K562 (cell line): ENCODE results near the gene RPRD1B. TPM values are rescaled to one million over a fixed set of nuclear protein-coding genes. Genes with fewer than 3 reads are reported as not detected.

Source experiments
- CEBPZ ChIP-seq: fragments of 150-350 bp; IDR thresholded peaks from 2 replicates; pipeline ENCODE4 v1.6.1; 2014; ENCODE audit warnings: low read depth, mild to moderate bottlenecking, low read length, borderline replicate concordance
- HSF4 ChIP-seq: fragments of 250-450 bp; sonication (Bioruptor Pico); IDR thresholded peaks from 2 replicates; pipeline ENCODE4 v2.1.2; 2022; ENCODE audit warnings: mild to moderate bottlenecking, moderate library complexity, borderline replicate concordance
- KLF13 ChIP-seq: fragments of 450-650 bp; IDR thresholded peaks from 2 replicates; pipeline ENCODE4 v1.6.1; 2016; ENCODE audit warnings: missing genetic modification characterization, low read depth, mild to moderate bottlenecking, missing compliant biosample characterization, moderate library complexity, borderline replicate concordance
- MECOM ChIP-seq: fragments of 250-450 bp; sonication (Bioruptor Pico); IDR thresholded peaks from 2 replicates; pipeline ENCODE4 v1.8.0; 2022; ENCODE audit warnings: inconsistent platforms
- NCOA1 ChIP-seq: fragments of 450-650 bp; IDR thresholded peaks from 2 replicates; pipeline ENCODE4 v1.6.1; 2016; ENCODE audit warnings: low read depth
- NFIX ChIP-seq: fragments of 250-450 bp; sonication (Bioruptor Pico); IDR thresholded peaks from 2 replicates; pipeline ENCODE4 v1.4.0; 2020; ENCODE audit warnings: low read depth, mild to moderate bottlenecking, moderate library complexity
- OTX1 ChIP-seq: fragments of 450-650 bp; formaldehyde crosslinking; IDR thresholded peaks from 2 replicates; pipeline ENCODE4 v1.4.0; 2022; ENCODE audit warnings: mild to moderate bottlenecking
- SMAD3 ChIP-seq: fragments of 450-650 bp; formaldehyde crosslinking; conservative IDR thresholded peaks from 2 replicates; pipeline ENCODE4 v1.4.0; 2020; ENCODE audit warnings: mild to moderate bottlenecking
- SMARCE1 ChIP-seq: fragments of 450-650 bp; IDR thresholded peaks from 2 replicates; pipeline ENCODE4 v1.7.1; 2016; ENCODE audit warnings: mild to moderate bottlenecking
- TAF7 ChIP-seq: fragments of 450-650 bp; IDR thresholded peaks from 2 replicates; pipeline ENCODE4 v1.6.1; 2016; ENCODE audit warnings: missing genetic modification characterization, missing compliant biosample characterization
- ZNF124 ChIP-seq: sonication (generic); formaldehyde crosslinking; IDR thresholded peaks from 2 replicates; pipeline ENCODE4 v1.8.1; 2022; ENCODE audit warnings: missing genetic modification reagents
- ZNF655 ChIP-seq: fragments of 250-450 bp; sonication (Bioruptor Pico); IDR thresholded peaks from 2 replicates; pipeline ENCODE4 v1.5.0; 2021
- polyA plus RNA-seq, 8 experiments: library from polyadenylated mRNA; depleted of rRNA in 4 of 8; stranded (reverse) in 5 of 8; unstranded in 3 of 8; fragments of >200 nt; fragmentation: Nextera tagmentation in 2 of 8; fragmentation: Illumina TruSeq in 1 of 8; extraction: Ambion mirVana in 2 of 8; extraction: Trizol in 1 of 8; gene quantifications; 2 replicates each; pipeline versions ENCODE4 v1.2.1 to v1.2.3, GENCODE V29; 2011 to 2014; ENCODE audit warnings: inconsistent platforms in 1 of 8, missing spikeins in 1 of 8
- total RNA-seq, 7 experiments: library from RNA; depleted of rRNA in 6 of 7; stranded (reverse); fragments of >200 nt in 6 of 7; fragmentation: Illumina TruSeq in 2 of 7; extraction: Trizol in 2 of 7; gene quantifications; 2 replicates each; pipeline versions ENCODE4 v1.2.1 to v1.2.3, GENCODE V29; 2011 to 2021; ENCODE audit warnings: low replicate concordance in 1 of 7
- TF ChIP-seq, protein P1 (sequence below), 2 experiments: fragments of 450-650 bp in 1 of 2; sonication (generic) in 1 of 2; formaldehyde crosslinking in 1 of 2; IDR thresholded peaks in 1 of 2; conservative IDR thresholded peaks in 1 of 2; 2 replicates each; pipeline versions ENCODE4 v1.6.1 to v1.8.1; 2016 to 2023; ENCODE audit warnings: mild to moderate bottlenecking in 2 of 2, moderate library complexity in 2 of 2, inconsistent platforms in 1 of 2, missing genetic modification reagents in 1 of 2
- TF ChIP-seq, protein P2 (sequence below): fragments of 250-450 bp; sonication (Bioruptor Pico); IDR thresholded peaks from 2 replicates; pipeline ENCODE4 v1.4.0; 2020
- TF ChIP-seq, protein P3 (sequence below): fragments of 250-450 bp; sonication (Bioruptor Pico); IDR thresholded peaks from 2 replicates; pipeline ENCODE4 v1.5.0; 2020; ENCODE audit warnings: mild to moderate bottlenecking

The RPRD1B gene
- total and polyA plus RNA-seq, 9 of the 15 experiments (the other 6 are each of a cell fraction or from before 2014, with no cell fraction given): 5.5 to 43.0 (median 24.4) TPM

GRCh38 chr20:38094373-38094891 lies 60.9 kb downstream of the RPRD1B start (continued):
- TF ChIP-seq CEBPZ (no peak), TAF7 (tag) (no peak), SMAD3 (CRISPR knock-in tag) (0 out of 2 replicates have a peak, but pooled peaks have one; percentile 8), NCOA1 (no peak), ZNF655 (CRISPR knock-in tag) (no peak), KLF13 (tag) (no peak), ZNF124 (CRISPR knock-in tag) (no peak), MECOM (no peak), HSF4 (CRISPR knock-in tag) (no peak), SMARCE1 (peak; percentile 56), NFIX (CRISPR knock-in tag) (no peak), OTX1 (CRISPR knock-in tag) (no peak)
- TF ChIP-seq, protein P1, sequence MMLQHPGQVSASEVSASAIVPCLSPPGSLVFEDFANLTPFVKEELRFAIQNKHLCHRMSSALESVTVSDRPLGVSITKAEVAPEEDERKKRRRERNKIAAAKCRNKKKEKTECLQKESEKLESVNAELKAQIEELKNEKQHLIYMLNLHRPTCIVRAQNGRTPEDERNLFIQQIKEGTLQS (IDR thresholded peaks at IDR 0.05): peak; percentile 92
- TF ChIP-seq, protein P1 (CRISPR knock-in tag; conservative IDR thresholded peaks at IDR 0.05): no peak
- TF ChIP-seq, protein P2, sequence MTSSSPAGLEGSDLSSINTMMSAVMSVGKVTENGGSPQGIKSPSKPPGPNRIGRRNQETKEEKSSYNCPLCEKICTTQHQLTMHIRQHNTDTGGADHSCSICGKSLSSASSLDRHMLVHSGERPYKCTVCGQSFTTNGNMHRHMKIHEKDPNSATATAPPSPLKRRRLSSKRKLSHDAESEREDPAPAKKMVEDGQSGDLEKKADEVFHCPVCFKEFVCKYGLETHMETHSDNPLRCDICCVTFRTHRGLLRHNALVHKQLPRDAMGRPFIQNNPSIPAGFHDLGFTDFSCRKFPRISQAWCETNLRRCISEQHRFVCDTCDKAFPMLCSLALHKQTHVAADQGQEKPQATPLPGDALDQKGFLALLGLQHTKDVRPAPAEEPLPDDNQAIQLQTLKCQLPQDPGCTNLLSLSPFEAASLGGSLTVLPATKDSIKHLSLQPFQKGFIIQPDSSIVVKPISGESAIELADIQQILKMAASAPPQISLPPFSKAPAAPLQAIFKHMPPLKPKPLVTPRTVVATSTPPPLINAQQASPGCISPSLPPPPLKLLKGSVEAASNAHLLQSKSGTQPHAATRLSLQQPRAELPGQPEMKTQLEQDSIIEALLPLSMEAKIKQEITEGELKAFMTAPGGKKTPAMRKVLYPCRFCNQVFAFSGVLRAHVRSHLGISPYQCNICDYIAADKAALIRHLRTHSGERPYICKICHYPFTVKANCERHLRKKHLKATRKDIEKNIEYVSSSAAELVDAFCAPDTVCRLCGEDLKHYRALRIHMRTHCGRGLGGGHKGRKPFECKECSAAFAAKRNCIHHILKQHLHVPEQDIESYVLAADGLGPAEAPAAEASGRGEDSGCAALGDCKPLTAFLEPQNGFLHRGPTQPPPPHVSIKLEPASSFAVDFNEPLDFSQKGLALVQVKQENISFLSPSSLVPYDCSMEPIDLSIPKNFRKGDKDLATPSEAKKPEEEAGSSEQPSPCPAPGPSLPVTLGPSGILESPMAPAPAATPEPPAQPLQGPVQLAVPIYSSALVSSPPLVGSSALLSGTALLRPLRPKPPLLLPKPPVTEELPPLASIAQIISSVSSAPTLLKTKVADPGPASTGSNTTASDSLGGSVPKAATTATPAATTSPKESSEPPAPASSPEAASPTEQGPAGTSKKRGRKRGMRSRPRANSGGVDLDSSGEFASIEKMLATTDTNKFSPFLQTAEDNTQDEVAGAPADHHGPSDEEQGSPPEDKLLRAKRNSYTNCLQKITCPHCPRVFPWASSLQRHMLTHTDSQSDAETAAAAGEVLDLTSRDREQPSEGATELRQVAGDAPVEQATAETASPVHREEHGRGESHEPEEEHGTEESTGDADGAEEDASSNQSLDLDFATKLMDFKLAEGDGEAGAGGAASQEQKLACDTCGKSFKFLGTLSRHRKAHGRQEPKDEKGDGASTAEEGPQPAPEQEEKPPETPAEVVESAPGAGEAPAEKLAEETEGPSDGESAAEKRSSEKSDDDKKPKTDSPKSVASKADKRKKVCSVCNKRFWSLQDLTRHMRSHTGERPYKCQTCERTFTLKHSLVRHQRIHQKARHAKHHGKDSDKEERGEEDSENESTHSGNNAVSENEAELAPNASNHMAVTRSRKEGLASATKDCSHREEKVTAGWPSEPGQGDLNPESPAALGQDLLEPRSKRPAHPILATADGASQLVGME (CRISPR knock-in tag): no peak
- TF ChIP-seq, protein P3, sequence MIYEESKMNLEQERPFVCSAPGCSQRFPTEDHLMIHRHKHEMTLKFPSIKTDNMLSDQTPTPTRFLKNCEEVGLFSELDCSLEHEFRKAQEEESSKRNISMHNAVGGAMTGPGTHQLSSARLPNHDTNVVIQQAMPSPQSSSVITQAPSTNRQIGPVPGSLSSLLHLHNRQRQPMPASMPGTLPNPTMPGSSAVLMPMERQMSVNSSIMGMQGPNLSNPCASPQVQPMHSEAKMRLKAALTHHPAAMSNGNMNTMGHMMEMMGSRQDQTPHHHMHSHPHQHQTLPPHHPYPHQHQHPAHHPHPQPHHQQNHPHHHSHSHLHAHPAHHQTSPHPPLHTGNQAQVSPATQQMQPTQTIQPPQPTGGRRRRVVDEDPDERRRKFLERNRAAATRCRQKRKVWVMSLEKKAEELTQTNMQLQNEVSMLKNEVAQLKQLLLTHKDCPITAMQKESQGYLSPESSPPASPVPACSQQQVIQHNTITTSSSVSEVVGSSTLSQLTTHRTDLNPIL: no peak
